Parathyroid adenoma (tissue), 2 donors: ENCODE measurements around the gene KLB.

Experiments
- H2AFZ ChIP-seq: fragments of 300-600 bp; sonication (generic); one replicate; pipeline ENCODE4 v1.7.0; 2017; ENCODE audit warnings: antibody characterized with exemption, mild to moderate bottlenecking
- H3K27ac ChIP-seq: fragments of 300-600 bp; sonication (generic); one replicate; pipeline ENCODE4 v1.7.0; 2017
- H3K27me3 ChIP-seq: fragments of 300-600 bp; sonication (generic); one replicate; pipeline ENCODE4 v1.7.0; 2017; ENCODE audit warnings: low read length; ENCODE audit not compliant: control insufficient read depth, insufficient read depth
- H3K36me3 ChIP-seq: fragments of 300-600 bp; sonication (generic); one replicate; pipeline ENCODE4 v1.7.0; 2017; ENCODE audit warnings: low read length; ENCODE audit not compliant: control insufficient read depth, insufficient read depth
- H3K4me1 ChIP-seq: fragments of 300-600 bp; sonication (generic); one replicate; pipeline ENCODE4 v1.7.0; 2017; ENCODE audit warnings: control low read depth
- H3K4me2 ChIP-seq: fragments of 300-600 bp; sonication (generic); one replicate; pipeline ENCODE4 v1.7.0; 2017; ENCODE audit warnings: low read length
- H3K4me3 ChIP-seq: fragments of 300-600 bp; sonication (generic); one replicate; pipeline ENCODE4 v1.7.0; 2017; ENCODE audit warnings: low read depth, low read length
- H3K79me2 ChIP-seq: fragments of 300-600 bp; sonication (generic); one replicate; pipeline ENCODE4 v1.7.0; 2017; ENCODE audit warnings: control low read depth
- H3K9ac ChIP-seq: fragments of 300-600 bp; sonication (generic); one replicate; pipeline ENCODE4 v1.7.0; 2017; ENCODE audit warnings: mild to moderate bottlenecking
- H3K9me3 ChIP-seq: fragments of 300-600 bp; sonication (generic); one replicate; pipeline ENCODE4 v1.7.0; 2017; ENCODE audit warnings: low read length; ENCODE audit not compliant: control insufficient read depth
- TF ChIP-seq, protein P1 (sequence below): fragments of 300-600 bp; sonication (generic); IDR thresholded peaks from one replicate; pipeline ENCODE4 v1.7.0; 2017; ENCODE audit warnings: antibody characterized with exemption, mild to moderate bottlenecking
- donor health status: primary hyperparathyroidism.

KLB gene

DNA sequence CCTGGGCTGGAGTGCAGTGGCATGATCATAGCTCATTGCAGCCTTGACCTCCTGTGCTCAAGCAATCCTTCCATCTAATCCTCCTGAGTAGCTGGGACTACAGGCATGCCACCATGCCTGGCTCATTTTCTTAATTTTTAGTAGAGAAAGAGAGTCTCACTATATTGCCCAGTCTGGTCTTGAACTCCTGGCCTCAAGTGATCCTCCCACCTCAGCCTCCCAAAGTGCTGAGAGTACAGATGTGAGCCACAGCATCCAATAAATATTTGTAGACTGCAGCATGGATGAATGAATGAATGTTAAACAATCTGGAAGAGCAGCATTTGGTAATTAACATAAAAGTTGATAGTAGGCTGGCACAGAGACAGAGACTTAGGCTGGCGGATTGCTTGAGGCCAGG is 20.0 kb downstream of the KLB start:
- H3K4me1 ChIP-seq, result peaks cover 2% of the 10 kb centered on the region
- H3K36me3 ChIP-seq, result no peaks in the 10 kb centered on the region
- H3K4me3 ChIP-seq, result no peak overlapping the region
- no peaks in the 10 kb centered on the region for H3K79me2 ChIP-seq
- no peak overlapping the region for H3K27ac ChIP-seq
- H2AFZ ChIP-seq, result no peak overlapping the region
- H3K27me3 ChIP-seq, result no peaks in the 10 kb centered on the region
- no peaks in the 10 kb centered on the region for H3K9me3 ChIP-seq
- no peak overlapping the region for H3K9ac ChIP-seq
- H3K4me2 ChIP-seq, result no peak overlapping the region
- TF ChIP-seq, protein P1, sequence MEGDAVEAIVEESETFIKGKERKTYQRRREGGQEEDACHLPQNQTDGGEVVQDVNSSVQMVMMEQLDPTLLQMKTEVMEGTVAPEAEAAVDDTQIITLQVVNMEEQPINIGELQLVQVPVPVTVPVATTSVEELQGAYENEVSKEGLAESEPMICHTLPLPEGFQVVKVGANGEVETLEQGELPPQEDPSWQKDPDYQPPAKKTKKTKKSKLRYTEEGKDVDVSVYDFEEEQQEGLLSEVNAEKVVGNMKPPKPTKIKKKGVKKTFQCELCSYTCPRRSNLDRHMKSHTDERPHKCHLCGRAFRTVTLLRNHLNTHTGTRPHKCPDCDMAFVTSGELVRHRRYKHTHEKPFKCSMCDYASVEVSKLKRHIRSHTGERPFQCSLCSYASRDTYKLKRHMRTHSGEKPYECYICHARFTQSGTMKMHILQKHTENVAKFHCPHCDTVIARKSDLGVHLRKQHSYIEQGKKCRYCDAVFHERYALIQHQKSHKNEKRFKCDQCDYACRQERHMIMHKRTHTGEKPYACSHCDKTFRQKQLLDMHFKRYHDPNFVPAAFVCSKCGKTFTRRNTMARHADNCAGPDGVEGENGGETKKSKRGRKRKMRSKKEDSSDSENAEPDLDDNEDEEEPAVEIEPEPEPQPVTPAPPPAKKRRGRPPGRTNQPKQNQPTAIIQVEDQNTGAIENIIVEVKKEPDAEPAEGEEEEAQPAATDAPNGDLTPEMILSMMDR, result no peak

DNA sequence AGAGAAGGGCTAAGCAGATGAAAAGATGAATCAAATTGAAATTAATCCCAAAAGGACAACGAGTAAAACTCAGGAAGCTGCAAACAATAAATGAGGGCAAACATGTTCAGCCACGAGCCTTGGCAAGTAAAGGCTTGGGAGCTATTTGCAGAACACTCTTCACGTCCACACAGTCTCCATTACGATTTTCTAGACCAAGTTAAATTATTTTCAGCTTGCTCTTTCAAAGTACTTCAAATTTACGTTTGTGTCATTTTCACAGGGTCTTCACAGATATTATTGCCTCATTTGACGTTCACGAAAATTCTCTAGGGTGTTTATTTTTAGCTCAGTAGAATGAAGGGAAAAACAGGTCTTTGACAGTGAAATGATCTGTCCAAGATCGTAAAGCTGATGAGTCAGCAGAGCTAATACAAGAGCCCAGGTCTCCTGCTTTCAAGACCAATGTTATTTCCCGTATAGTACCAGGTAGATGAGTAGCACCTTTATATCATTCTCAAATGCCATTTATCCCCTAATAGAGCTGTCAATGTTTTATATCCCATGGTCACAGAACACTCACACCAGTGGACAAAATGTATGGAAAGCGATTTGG is 20.9 kb downstream of the KLB start:
- Histone ChIP-seq H3K79me2 (no peaks in the 10 kb centered on the region), H3K27ac (no peak overlapping the region), H3K36me3 (no peaks in the 10 kb centered on the region), H3K9me3 (no peaks in the 10 kb centered on the region), H3K4me1 (peaks cover 2% of the 10 kb centered on the region), H3K4me2 (peak overlapping the region; percentile 58), H2AFZ (peak overlapping the region; percentile 53), H3K27me3 (no peaks in the 10 kb centered on the region), H3K9ac (no peak overlapping the region), H3K4me3 (no peak overlapping the region)
- TF ChIP-seq, protein P1, result no peak

DNA sequence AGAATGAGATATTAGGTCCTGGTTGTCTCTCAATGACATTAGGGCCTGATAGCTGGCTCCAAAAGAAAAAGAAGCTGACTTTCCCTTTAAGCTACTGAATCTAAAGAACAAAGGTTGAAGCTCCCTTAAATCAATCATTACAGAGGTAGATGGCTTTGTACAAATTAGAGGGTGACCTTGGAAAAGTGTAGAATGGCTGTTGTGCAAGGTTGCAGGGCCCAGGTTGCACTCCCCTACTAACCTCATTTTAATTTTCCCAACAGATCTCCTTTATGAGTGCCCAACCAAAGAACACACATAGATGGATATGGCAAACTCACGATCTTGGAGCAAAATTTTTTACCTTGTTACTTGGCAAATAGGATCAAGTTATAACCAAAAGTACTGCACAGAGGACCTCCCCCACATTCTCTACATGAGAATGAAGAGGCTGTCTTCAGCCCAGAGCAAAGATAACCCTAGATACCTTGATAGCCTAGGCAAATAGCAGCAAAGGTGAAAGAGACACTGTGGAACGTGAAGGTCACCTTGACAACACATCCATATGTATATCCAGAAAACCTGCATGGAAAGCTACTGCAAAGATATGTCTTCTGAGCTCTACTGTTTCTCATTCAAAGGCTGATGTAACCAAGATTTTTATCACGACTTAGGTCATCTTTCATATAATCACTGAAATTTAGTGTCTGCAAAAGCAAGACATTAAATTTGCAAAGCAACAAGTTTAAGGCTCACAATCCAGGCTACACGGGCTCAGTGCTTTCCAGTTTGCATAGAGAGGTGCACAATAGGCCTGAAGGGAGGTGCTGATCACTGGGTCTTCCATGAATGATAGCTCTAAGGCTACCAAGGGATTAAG is 23.0 kb downstream of the KLB start:
- Histone ChIP-seq H3K79me2 (no peaks in the 10 kb centered on the region), H3K27ac (no peak overlapping the region)

DNA sequence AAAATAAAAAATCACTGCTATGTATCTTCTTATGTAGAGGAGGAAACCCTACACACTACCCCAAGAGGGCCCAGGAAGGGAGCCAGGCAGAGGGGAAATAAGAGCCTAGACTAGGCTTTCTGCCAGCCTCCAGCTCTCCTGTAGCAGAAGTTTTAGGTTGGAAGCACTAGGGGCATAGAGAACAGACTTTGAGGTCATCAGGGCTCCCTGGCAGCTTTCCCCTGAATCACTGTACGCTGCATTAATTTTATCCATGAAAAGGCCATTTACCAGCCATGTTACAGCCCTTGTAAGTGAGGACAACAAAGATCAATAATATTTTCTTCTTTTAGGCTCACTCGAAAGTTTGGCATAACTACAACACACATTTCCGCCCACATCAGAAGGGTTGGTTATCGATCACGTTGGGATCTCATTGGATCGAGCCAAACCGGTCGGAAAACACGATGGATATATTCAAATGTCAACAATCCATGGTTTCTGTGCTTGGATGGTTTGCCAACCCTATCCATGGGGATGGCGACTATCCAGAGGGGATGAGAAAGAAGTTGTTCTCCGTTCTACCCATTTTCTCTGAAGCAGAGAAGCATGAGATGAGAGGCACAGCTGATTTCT is 27.3 kb downstream of the KLB start:
- H3K9me3 ChIP-seq, result no peaks in the 10 kb centered on the region
- H3K4me3 ChIP-seq, result no peak overlapping the region
- no peak overlapping the region for H3K4me2 ChIP-seq
- H3K4me1 ChIP-seq, result peaks cover 2% of the 10 kb centered on the region
- no peaks in the 10 kb centered on the region for H3K27me3 ChIP-seq
- TF ChIP-seq, protein P1, result no peak
- no peak overlapping the region for H3K9ac ChIP-seq
- no peak overlapping the region for H3K27ac ChIP-seq
- no peak overlapping the region for H2AFZ ChIP-seq
- H3K79me2 ChIP-seq, result no peaks in the 10 kb centered on the region
- no peaks in the 10 kb centered on the region for H3K36me3 ChIP-seq

More for the DNA sequence above, 23.0 kb downstream of the KLB start:
- Histone ChIP-seq H3K4me1 (peaks cover 2% of the 10 kb centered on the region), H3K36me3 (no peaks in the 10 kb centered on the region), H3K4me3 (no peak overlapping the region), H3K9ac (no peak overlapping the region), H2AFZ (peak overlapping the region; percentile 28), H3K9me3 (no peaks in the 10 kb centered on the region), H3K4me2 (no peak overlapping the region), H3K27me3 (no peaks in the 10 kb centered on the region)
- TF ChIP-seq, protein P1, result no peak
